ENCODE results near the gene BACH2. TPM values are rescaled to one million over a fixed set of nuclear protein-coding genes. Genes with fewer than 3 reads are reported as not detected.

The BACH2 gene
- total and polyA plus RNA-seq, 2 of the 8 experiments (the other 6 are each of a cell fraction or from before 2014, with no cell fraction given): 1.9 to 5.9 TPM

- no peak overlapping the region for H3K4me2 ChIP-seq (ENCODE audit: insufficient read depth in 1 of 2, low read depth in 2 of 2, low read length in 2 of 2)
- H3K27me3 ChIP-seq (replicated peaks in 1 of 4; ENCODE audit: control insufficient read depth in 3 of 4, extremely low read depth in 1 of 4, insufficient read depth in 3 of 4, low read length in 3 of 4): no peaks in the 10 kb centered on the region
- H2BK20ac ChIP-seq (ENCODE audit: low read length): no peak overlapping the region
- H3K9ac ChIP-seq (replicated peaks in 1 of 4; ENCODE audit: extremely low read depth in 1 of 4, low read depth in 3 of 4, low read length in 3 of 4): no peak overlapping the region
- no peak overlapping the region for H2BK12ac ChIP-seq (ENCODE audit: low read depth, low read length)
- H3K4me3 ChIP-seq (ENCODE audit: extremely low read depth in 1 of 4, insufficient read depth in 2 of 4, low read depth in 3 of 4, low read length in 4 of 4): no peak overlapping the region
- WGBS, 2 experiments (ENCODE audit: extremely low coverage in 1 of 2, insufficient coverage in 1 of 2, insufficient read length in 1 of 2, insufficient replicate concordance in 2 of 2, low coverage in 1 of 2, low lambda C conversion rate in 2 of 2, missing lambda C conversion rate in 1 of 2): 90% methylated on average over 15 of the region's 15 CpGs; no CpG with 5 or more reads in 1 of the 2 experiments
- no peaks in the 10 kb centered on the region for H3K79me2 ChIP-seq (ENCODE audit: control insufficient read depth in 1 of 2, insufficient read depth in 2 of 2, low read length in 2 of 2)
- no peak overlapping the region for H2BK15ac ChIP-seq (ENCODE audit: low read length)
- H3K79me1 ChIP-seq (ENCODE audit: low read depth, low read length): no peaks in the 10 kb centered on the region
- no peak overlapping the region for H4K8ac ChIP-seq (ENCODE audit: extremely low read depth, insufficient read depth, low read length)
- H3K4me1 ChIP-seq (replicated peaks in 1 of 4; ENCODE audit: control insufficient read depth in 3 of 4, insufficient read depth in 4 of 4, low read length in 3 of 4): no peaks in the 10 kb centered on the region; a peak in 2 of 7 replicates
- FAIRE-seq (no peak), DNase-seq (ENCODE audit: low read depth in 1 of 2, low spot score in 2 of 2) (no peak)
- no peaks in the 10 kb centered on the region for H3K23me2 ChIP-seq (ENCODE audit: low read depth, low read length)
- H3K23ac ChIP-seq (ENCODE audit: insufficient read length): no peak overlapping the region
- CTCF ChIA-PET (ENCODE audit: partially characterized antibody): interaction anchor here (0.5 to 6.3 kb wide), 65 partner anchors 8 to 552 kb away, joined by 3 to 71 read pairs (median 5); no protein-coding TSS in a partner anchor
- no peak overlapping the region for H3K14ac ChIP-seq (ENCODE audit: insufficient read length)
- no peak overlapping the region for H4K5ac ChIP-seq (ENCODE audit: insufficient read length, low read depth, low read length)
- TF ChIP-seq KDM4A (IDR thresholded peaks at IDR 0.05; ENCODE audit: low read depth, low read length, severe bottlenecking): no peak
- TF ChIP-seq SP1 (IDR thresholded peaks at IDR 0.05; ENCODE audit: low read depth, low read length): no peak
- TF ChIP-seq, protein P1, sequence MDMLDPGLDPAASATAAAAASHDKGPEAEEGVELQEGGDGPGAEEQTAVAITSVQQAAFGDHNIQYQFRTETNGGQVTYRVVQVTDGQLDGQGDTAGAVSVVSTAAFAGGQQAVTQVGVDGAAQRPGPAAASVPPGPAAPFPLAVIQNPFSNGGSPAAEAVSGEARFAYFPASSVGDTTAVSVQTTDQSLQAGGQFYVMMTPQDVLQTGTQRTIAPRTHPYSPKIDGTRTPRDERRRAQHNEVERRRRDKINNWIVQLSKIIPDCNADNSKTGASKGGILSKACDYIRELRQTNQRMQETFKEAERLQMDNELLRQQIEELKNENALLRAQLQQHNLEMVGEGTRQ (IDR thresholded peaks at IDR 0.05; ENCODE audit: low read length): no peak
- no peak for TF ChIP-seq NANOG (IDR thresholded peaks at IDR 0.05; ENCODE audit: insufficient read depth, low read depth, low read length, poor library complexity, severe bottlenecking)
- no peak for TF ChIP-seq CREB1 (IDR thresholded peaks at IDR 0.05)
- TF ChIP-seq BACH1 (IDR thresholded peaks at IDR 0.05; ENCODE audit: low read length): no peak
- H2BK120ac ChIP-seq (replicated peaks; ENCODE audit: low read depth, low read length): no peak overlapping the region
- no peak overlapping the region for H2AK5ac ChIP-seq (ENCODE audit: low read depth, low read length)
- H3K9me3 ChIP-seq (ENCODE audit: insufficient read depth in 2 of 2, low read depth in 1 of 2, low read length in 1 of 2): no peaks in the 10 kb centered on the region
- H2AFZ ChIP-seq (ENCODE audit: low read length): no peak overlapping the region
- no peak overlapping the region for H3K56ac ChIP-seq (replicated peaks; ENCODE audit: insufficient read length, low read depth, low read length)
- POLR2A ChIA-PET (ENCODE audit: partially characterized antibody): interaction anchor here (0.7 kb wide), 1 partner anchor 440 kb away, joined by 3 read pairs; no protein-coding TSS in a partner anchor
- H2BK5ac ChIP-seq (ENCODE audit: low read depth, low read length): no peak overlapping the region
- H4K91ac ChIP-seq (replicated peaks; ENCODE audit: insufficient read length, low read length): no peak overlapping the region
- no peaks in the 10 kb centered on the region for H4K20me1 ChIP-seq (replicated peaks in 1 of 2; ENCODE audit: control insufficient read depth in 1 of 2, insufficient read depth in 2 of 2, low read length in 2 of 2)
- H3K27ac ChIP-seq (ENCODE audit: low read depth, low read length): no peak overlapping the region
- no peak overlapping the region for H3K18ac ChIP-seq (ENCODE audit: extremely low read depth, low read length)
- no peak overlapping the region for H3K4ac ChIP-seq (replicated peaks; ENCODE audit: insufficient read length, low read depth, low read length)
- H3K36me3 ChIP-seq (ENCODE audit: control insufficient read depth in 2 of 4, insufficient read depth in 4 of 4, low read length in 3 of 4): no peaks in the 10 kb centered on the region
These were observed 355.4 kb downstream of the BACH2 start for GRCh38 chr6:89941031-89941762.
